Stimulated activated CD4-positive, alpha-beta T cell treated with anti-CD3 and anti-CD28 coated beads, Interleukin-2, amount 100 ng/mL, for 4 hours (primary cell): ENCODE results near the gene MYO1D.
A peak's percentile ranks its signal among the peaks of the same experiment; 100 is the strongest.

Experiments used
- DNase-seq: peaks from one replicate; pipeline ENCODE4 v3.0.0-alpha.2; 2020; ENCODE audit warnings: low read depth

MYO1D gene

GRCh38 chr17:32622540-32622939 is 254.4 kb downstream of the MYO1D start:
- no peak for DNase-seq

GRCh38 chr17:32621612-32622312 is 255.2 kb downstream of the MYO1D start:
- no peak for DNase-seq

GRCh38 chr17:32615326-32615725 is 261.6 kb downstream of the MYO1D start:
- no peak for DNase-seq

GRCh38 chr17:32610943-32611342 is 266.0 kb downstream of the MYO1D start:
- DNase-seq: no peak

GRCh38 chr17:32609884-32610650 is 266.9 kb downstream of the MYO1D start:
- no peak for DNase-seq

GRCh38 chr17:32609085-32609484 is 267.8 kb downstream of the MYO1D start:
- DNase-seq: peak; percentile 42

- DNase-seq: no peak
Measured at GRCh38 chr17:32608267-32608666, 268.7 kb downstream of the MYO1D start.

- DNase-seq: no peak
Measured at GRCh38 chr17:32604966-32605365, 272.0 kb downstream of the MYO1D start.

GRCh38 chr17:32602396-32602795 is 274.5 kb downstream of the MYO1D start:
- DNase-seq: no peak

GRCh38 chr17:32601866-32602265 is 275.1 kb downstream of the MYO1D start:
- DNase-seq: no peak

GRCh38 chr17:32596628-32597027 is 280.3 kb downstream of the MYO1D start:
- DNase-seq: no peak

- no peak for DNase-seq
Measured at GRCh38 chr17:32596206-32596605, 280.7 kb downstream of the MYO1D start.

- DNase-seq: no peak
Measured at GRCh38 chr17:32593003-32593402, 283.9 kb downstream of the MYO1D start.

GRCh38 chr17:32591405-32591804 is 285.5 kb downstream of the MYO1D start:
- no peak for DNase-seq

GRCh38 chr17:32590974-32591373 is 285.9 kb downstream of the MYO1D start:
- DNase-seq: no peak

- no peak for DNase-seq
Measured at GRCh38 chr17:32588982-32589381, 287.9 kb downstream of the MYO1D start.

- DNase-seq: no peak
Measured at GRCh38 chr17:32588135-32588534, 288.8 kb downstream of the MYO1D start.

- no peak for DNase-seq
Measured at GRCh38 chr17:32586666-32587065, 290.3 kb downstream of the MYO1D start.

GRCh38 chr17:32584792-32585191 is 292.1 kb downstream of the MYO1D start:
- no peak for DNase-seq

- no peak for DNase-seq
Measured at GRCh38 chr17:32583053-32583452, 293.9 kb downstream of the MYO1D start.

GRCh38 chr17:32575852-32576251 is 301.1 kb downstream of the MYO1D start:
- no peak for DNase-seq

- DNase-seq: no peak
Measured at GRCh38 chr17:32570081-32570396, 306.9 kb downstream of the MYO1D start.

- DNase-seq: no peak
Measured at GRCh38 chr17:32569171-32570080, 307.5 kb downstream of the MYO1D start.
